ENCODE measurements around the gene PSPN.
"Not testable (repeated sequence)": the region's sequence is repeated elsewhere in the genome, so short reads cannot be mapped to it uniquely, and the experiment has no call there.

Gene PSPN

DNA sequence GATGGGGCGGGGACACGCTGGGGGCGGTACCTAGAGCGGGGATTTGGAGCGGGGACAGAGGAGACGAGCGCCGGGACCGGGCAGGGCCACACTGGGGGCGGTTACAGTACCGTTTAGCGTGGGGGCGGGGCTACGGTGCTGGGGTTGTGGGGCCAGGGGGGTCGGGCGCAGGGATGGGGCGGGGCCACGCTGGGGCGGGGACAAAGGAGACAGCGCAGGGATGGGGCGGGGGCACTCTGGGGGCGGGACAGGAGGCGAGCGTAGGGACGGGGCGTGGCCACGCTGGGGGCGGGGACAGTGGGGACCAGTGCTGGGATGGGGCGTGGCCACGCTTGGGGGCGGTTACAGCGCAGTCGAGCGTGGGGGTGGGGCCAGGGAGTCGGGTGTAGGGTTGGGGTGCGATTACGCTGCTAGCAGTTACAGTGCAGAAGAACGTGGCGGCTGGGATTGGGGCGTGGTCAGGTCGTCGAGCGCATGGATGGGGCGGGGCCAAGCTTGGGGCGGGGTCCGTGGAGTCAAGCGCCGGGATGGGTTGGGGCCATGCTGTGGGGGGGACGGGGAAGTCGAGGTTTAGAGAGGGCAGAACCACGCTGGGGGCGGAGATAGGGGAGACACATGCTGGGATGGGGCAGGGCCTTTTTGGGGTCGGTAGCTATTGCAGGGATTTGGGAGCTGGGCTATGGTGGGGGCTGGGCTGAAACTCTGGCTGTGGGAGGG lies 2.5 kb downstream of the PSPN start:
- peak; percentile 73 for DNase-seq

DNA sequence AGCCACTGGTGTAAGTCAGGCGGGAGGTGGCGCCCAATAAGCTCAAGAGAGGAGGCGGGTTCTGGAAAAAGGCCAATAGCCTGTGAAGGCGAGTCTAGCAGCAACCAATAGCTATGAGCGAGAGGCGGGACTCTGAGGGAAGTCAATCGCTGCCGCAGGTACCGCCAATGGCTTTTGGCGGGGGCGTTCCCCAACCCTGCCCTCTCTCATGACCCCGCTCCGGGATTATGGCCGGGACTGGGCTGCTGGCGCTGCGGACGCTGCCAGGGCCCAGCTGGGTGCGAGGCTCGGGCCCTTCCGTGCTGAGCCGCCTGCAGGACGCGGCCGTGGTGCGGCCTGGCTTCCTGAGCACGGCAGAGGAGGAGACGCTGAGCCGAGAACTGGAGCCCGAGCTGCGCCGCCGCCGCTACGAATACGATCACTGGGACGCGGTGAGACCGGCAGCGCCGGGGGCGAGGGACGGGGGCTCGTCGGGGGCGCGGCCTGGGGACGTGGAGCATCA lies 3.1 kb downstream of the PSPN start, which contains the start of gene ALKBH7:
TSS of gene ALKBH7 (plus strand) at position 201 of the 502 bp plus-strand sequence. CDS start at position 228, 27 bp downstream.
- peak; percentile 97 for DNase-seq

DNA sequence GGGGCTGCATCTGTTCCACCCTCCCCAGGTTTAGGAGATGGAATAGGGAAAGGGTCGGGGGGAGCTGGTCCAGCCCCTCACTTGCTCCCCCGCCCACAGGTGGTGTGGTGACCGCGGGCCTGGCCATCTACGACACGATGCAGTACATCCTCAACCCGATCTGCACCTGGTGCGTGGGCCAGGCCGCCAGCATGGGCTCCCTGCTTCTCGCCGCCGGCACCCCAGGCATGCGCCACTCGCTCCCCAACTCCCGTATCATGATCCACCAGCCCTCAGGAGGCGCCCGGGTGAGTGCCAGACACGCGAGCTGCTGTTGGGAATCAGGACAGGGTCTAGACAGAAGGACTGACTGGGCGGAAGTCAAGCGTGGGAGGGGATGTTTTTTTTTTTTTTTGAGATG lies 11.4 kb downstream of the PSPN start:
- DNase-seq, result no peak

GRCh38 chr19:6362351-6362801 lies 13.4 kb downstream of the PSPN start:
- no peak for DNase-seq

- DNase-seq, result no peak
These were observed 13.7 kb downstream of the PSPN start for GRCh38 chr19:6362027-6362350.

DNA sequence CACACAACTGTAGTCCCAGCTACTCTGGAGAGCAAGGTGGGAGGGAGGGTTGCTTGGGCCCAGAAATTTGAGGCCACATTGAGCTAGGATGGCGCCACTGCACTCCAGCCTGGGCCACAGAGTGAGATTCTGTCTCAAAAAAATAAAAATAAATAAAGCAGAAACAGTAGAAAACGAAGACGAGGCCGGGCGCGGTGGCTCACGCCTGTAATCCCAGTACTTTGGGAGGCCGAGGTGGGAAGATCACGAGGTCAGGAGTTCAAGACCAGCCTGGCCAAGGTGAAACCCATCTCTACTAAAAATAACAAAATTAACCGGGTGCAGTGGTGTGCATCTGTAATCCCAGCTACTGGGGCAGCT lies 14.9 kb downstream of the PSPN start:
- DNase-seq, result not testable (repeated sequence)

- DNase-seq, result not testable (repeated sequence)
These were observed 15.3 kb downstream of the PSPN start for GRCh38 chr19:6360445-6360844.

GRCh38 chr19:6359568-6360341 lies 16.0 kb downstream of the PSPN start:
- DNase-seq, result no peak

- DNase-seq, result no peak
These were observed 17.7 kb downstream of the PSPN start for GRCh38 chr19:6358003-6358402.

GRCh38 chr19:6357174-6357573 lies 18.6 kb downstream of the PSPN start:
- DNase-seq, result no peak

DNA sequence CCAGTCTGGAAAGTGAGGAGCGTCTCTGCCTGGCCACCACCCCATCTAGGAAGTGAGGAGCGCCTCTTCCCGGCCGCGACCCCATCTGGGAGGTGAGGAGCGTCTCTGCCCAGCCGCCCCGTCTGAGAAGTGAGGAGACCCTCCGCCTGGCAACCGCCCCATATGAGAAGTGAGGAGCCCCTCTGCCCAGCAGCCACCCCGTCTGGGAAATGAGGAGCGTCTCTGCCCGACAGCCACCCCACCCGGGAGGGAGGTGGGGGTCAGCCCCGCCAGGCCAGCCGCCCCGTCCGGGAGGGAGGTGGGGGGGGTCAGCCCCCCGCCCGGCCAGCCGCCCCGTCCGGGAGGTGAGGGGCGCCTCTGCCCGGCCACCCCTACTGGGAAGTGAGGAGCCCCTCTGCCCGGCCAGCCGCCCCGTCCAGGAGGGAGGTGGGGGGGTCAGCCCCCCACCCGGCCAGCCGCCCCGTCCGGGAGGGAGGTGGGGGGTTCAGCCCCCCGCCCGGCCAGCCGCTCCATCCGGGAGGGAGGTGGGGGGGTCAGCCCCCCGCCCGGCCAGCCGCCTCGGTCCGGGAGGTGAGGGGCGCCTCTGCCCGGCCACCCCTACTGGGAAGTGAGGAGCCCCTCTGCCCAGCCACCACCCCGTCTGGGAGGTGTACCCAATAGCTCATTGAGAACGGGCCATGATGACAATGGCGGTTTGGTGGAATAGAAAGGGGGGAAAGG lies 20.3 kb downstream of the PSPN start:
- DNase-seq, result not testable (repeated sequence)

DNA sequence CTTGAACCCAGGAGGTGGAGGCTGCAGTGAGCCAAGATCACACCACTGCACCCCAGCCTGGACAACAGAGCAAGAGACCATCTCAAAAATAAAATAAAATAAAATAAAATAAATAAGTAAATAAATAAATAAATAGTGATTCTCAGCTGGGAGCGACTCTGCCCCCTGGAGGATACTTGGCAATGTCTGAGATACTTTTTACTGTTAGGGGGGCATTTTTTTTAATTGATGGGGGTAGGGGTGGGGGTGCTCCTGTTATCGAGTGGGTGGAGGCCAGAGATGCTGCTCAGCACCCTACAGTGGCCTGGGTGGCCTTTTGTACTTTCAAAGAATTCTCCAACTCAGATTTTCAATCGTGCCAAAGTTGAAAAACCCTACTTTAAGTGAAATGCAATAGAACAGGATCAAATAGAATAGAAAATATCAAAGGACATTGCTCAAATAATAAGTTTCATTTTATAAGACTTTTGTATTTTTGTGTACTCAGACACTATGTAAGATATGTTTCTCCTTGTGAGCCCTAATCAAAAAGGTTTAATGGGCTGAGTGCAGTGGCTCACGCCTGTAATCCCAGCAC lies 21.5 kb downstream of the PSPN start:
- DNase-seq, result no peak

GRCh38 chr19:6352381-6353165 lies 23.2 kb downstream of the PSPN start:
- DNase-seq, result no peak

GRCh38 chr19:6350688-6351087 lies 25.0 kb downstream of the PSPN start:
- no peak for DNase-seq

DNA sequence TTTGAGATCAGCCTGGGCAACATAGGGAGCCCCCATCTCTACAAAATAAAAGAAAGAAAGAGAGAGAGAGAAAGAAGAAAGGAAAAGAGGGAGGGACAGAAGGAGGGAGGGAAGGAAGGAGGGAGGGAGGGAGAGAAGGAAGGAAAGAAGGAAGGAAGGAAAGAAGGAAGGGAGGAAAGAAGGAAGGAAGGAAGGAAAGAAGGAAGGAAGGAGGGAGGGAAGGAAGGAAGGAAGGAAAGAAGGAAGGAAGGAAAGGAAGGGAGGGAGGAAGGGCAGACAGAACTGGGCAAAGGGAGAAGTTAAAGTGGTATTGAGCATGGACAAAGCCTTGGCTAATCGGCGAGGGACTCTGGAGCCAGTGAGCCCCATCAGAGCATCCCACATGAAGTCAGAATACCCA lies 26.5 kb downstream of the PSPN start:
- not testable (repeated sequence) for DNase-seq

GRCh38 chr19:6343462-6343861 lies 32.3 kb downstream of the PSPN start:
- no peak for DNase-seq

DNA sequence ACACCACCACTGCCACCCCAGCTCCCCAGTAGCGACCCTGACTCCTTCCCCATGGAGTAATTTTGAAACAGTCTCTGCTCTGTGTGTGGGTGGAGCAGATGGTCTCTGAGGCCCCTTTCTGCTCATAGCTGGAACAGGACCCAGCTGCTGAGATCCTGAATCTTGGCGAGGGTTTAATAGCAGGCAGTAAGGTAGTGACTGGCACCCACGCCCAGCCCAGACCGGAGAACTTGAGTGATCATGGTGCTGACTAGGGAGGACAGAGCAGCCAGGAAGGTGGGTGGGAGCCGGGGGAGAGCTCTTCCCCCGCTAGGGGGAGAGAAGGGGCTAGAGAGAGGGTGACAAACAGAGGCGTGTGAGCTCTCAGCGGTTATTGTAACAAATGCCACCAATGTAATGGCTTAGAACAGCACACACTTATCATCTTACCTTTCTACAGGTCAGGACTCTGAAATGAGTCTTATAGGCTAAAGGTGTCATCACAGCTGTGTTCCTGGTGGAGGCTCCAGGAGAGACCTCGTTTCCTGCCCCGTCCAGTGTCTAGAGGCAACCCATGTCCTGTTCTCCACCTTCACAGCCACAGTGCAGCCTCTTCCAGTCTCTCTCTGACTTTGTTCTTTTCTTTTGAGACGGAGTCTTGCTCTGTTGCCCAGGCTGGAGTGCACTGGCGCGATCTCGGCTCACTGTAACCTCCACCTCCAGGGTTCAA lies 35.1 kb downstream of the PSPN start:
- no peak for DNase-seq

DNA sequence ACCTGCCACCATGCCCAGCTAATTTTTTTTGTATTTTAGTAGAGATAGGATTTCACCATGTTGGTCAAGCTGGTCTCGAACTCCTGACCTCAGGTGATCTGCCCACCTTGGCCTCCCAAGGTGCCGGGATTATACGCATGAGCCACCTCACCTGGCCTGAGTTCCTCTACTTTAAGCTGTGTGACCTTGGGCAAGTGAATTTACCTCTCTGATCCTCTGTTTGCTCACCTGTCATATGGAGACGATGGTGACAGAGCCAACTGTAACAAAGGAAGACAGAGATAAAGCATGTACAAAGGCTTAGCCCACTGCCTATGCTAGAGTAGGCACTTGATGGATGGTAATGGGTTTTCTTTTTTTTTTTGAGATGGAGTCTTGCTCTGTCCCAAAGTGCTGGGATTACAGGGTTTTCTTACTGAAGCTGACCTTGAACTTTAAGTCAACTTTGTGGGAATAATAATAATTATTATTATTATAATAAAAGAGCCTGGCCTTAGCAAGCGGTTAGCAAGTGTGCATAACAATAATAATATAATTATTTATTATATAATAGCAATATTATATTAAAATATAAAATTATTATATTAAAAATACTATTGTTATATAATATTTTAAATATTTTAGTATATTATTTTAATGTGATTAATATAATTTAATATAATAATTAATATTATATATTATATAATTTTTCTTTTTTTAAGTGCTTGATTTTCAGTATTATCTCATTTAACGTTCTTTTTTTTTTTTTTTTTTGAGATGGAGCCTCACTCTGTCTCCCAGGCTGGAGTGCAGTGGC lies 41.0 kb downstream of the PSPN start:
- DNase-seq, result no peak

- DNase-seq, result no peak
These were observed 42.3 kb downstream of the PSPN start, which contains the start of gene ACER1 for GRCh38 chr19:6333439-6333838. Gene ACER1 (minus strand): TSS chr19:6333612. CDS start chr19:6333551, 61 bp downstream.

GRCh38 chr19:6326815-6327214 lies 48.9 kb downstream of the PSPN start:
- no peak for DNase-seq

DNA sequence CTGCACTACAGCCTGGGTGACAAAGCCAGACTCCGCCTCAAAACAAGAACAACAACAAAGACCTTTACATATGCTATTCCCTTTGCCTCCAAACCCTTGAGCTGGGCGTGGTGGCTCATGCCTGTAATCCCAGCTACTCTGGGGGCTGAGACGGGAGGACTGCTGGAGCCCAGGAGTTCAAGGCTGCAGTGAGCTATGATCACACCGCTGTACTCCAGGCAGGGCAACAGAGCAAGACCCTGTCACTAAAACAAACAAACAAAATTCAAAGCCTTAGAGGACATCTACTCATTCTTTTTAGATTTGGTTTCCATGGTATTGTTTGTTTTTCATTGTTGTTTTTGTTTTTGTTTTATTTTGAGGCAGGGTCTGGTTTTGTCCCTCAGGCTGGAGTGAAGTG lies 50.1 kb downstream of the PSPN start:
- no peak for DNase-seq

Data from SIG-M5 (cell line).